HFFc6 (cell line): ENCODE data around the gene ANKRD40. TPM values are rescaled to one million over a fixed set of nuclear protein-coding genes. Genes with fewer than 3 reads are reported as not detected.

Experiments
- DNase-seq: peaks from one replicate; pipeline ENCODE4 v3.0.0-alpha.2; 2018
- H3K27ac Mint-ChIP-seq: 2 replicates; pipeline ENCODE4 v1.8.0; 2020; ENCODE audit warnings: mild to moderate bottlenecking, mixed read lengths
- H3K27me3 Mint-ChIP-seq: 2 replicates; pipeline ENCODE4 v1.8.0; 2021; ENCODE audit warnings: mild to moderate bottlenecking, moderate library complexity, mixed read lengths; ENCODE audit not compliant: insufficient read depth
- H3K36me3 Mint-ChIP-seq: 2 replicates; pipeline ENCODE4 v1.8.0; 2021; ENCODE audit warnings: low read depth, mixed read lengths
- H3K4me1 Mint-ChIP-seq: 2 replicates; pipeline ENCODE4 v1.8.0; 2020; ENCODE audit warnings: low read depth, mixed read lengths
- H3K4me3 Mint-ChIP-seq: 2 replicates; pipeline ENCODE4 v1.8.0; 2020; ENCODE audit warnings: mild to moderate bottlenecking, moderate library complexity, mixed read lengths
- H3K9me3 Mint-ChIP-seq: 2 replicates; pipeline ENCODE4 v1.8.0; 2020; ENCODE audit warnings: mild to moderate bottlenecking, mixed read lengths
- total RNA-seq, 6 experiments: library from RNA; stranded (reverse); fragmentation: NEBNext Ultra II Directional; extraction: Animal tissue kit (Norgen Biotek cat#: 25700); gene quantifications; 2 replicates in 1 of 6; 3 replicates in 5 of 6; pipeline ENCODE4 v1.2.3, GENCODE V29; 2021
- TF ChIP-seq, protein P1 (sequence below): fragments of 200-600 bp; sonication (generic); IDR thresholded peaks from 2 replicates; pipeline ENCODE4 v1.5.0; 2021; ENCODE audit warnings: antibody characterized with exemption, mild to moderate bottlenecking

The ANKRD40 gene
- total RNA-seq, 6 experiments from 2014 or later: 43.1 to 48.4 (median 46.6) TPM

DNA sequence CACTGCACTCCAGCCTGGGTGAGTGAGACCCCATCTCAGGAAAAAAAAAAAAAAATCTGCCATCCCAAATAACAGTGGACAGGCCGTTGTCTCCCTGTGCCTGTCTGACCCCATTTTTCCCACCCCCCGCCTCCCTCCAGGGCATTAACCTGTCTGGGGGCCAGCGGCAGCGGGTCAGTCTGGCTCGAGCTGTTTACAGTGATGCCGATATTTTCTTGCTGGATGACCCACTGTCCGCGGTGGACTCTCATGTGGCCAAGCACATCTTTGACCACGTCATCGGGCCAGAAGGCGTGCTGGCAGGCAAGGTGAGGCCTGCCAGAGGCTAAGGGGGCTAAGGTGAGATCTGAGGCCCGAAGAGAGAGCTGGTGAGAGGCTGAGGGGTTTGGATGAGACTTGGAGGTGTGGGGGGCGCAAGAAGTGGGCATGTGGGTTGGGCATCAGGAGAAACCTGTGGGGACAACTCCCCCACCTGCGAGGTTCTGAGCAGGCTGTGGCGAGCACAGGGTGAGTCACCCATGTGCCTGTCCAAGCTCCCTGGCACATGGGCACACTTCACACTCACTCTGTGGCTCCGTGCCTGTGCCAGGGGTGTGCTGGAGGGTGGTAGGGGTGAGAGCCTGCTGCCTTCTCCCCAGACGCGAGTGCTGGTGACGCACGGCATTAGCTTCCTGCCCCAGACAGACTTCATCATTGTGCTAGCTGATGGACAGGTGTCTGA is 34.7 kb downstream of the ANKRD40 start:
- Mint-ChIP-seq H3K4me1 (peaks cover 33% of the 10 kb centered on the region), H3K27me3 (no peaks in the 10 kb centered on the region), H3K36me3 (no peaks in the 10 kb centered on the region; the same call in 1 of the 2 replicates), H3K9me3 (no peaks in the 10 kb centered on the region), H3K4me3 (no peak overlapping the region), H3K27ac (no peak overlapping the region)
- TF ChIP-seq, protein P1, sequence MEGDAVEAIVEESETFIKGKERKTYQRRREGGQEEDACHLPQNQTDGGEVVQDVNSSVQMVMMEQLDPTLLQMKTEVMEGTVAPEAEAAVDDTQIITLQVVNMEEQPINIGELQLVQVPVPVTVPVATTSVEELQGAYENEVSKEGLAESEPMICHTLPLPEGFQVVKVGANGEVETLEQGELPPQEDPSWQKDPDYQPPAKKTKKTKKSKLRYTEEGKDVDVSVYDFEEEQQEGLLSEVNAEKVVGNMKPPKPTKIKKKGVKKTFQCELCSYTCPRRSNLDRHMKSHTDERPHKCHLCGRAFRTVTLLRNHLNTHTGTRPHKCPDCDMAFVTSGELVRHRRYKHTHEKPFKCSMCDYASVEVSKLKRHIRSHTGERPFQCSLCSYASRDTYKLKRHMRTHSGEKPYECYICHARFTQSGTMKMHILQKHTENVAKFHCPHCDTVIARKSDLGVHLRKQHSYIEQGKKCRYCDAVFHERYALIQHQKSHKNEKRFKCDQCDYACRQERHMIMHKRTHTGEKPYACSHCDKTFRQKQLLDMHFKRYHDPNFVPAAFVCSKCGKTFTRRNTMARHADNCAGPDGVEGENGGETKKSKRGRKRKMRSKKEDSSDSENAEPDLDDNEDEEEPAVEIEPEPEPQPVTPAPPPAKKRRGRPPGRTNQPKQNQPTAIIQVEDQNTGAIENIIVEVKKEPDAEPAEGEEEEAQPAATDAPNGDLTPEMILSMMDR: no peak
- no peak for DNase-seq

DNA sequence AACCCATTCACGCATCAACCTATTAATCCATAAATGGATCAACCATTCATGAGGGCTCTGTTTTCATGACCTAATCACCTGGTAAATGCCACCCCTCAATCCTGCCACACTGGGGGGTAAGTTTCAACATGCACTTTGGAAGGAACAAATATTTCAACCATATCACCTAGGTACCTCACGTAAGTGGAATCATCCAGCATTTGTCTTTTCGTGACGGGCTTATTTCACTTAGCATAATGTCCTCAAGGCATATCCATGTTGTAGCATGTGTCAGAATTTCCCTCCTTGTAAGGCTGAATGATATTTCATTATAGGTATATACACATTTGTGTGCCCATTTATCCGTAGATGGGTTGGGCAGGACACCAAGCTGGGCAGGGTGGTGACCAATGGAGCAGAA is 35.6 kb downstream of the ANKRD40 start:
- H3K4me1 Mint-ChIP-seq: peaks cover 43% of the 10 kb centered on the region
- no peak overlapping the region for H3K27ac Mint-ChIP-seq
- H3K27me3 Mint-ChIP-seq: no peaks in the 10 kb centered on the region
- no peaks in the 10 kb centered on the region for H3K9me3 Mint-ChIP-seq
- TF ChIP-seq, protein P1: no peak
- no peak for DNase-seq
- H3K4me3 Mint-ChIP-seq: no peak overlapping the region
- no peaks in the 10 kb centered on the region; the same call in 1 of the 2 replicates for H3K36me3 Mint-ChIP-seq

DNA sequence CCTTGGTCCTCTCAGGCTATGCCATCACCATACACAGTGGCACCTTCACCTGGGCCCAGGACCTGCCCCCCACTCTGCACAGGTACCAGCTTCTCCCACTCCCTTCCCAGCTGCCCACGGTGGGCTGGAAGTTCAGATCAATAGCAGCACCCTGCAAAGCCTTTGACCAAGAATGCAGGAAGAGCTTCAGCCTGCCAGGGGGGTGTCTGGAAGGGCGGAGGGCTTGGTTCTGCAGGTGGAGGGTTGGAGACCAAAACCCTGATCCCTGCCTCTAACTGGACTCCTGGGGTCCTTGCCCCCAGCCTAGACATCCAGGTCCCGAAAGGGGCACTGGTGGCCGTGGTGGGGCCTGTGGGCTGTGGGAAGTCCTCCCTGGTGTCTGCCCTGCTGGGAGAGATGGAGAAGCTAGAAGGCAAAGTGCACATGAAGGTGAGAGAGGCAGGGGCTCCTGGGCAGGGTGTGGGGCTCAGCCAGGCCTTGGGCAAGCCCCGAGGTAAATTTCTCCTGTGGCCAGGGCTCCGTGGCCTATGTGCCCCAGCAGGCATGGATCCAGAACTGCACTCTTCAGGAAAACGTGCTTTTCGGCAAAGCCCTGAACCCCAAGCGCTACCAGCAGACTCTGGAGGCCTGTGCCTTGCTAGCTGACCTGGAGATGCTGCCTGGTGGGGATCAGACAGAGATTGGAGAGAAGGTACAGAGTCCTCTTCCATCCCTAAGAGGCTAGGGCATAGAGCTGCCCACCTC is 38.7 kb downstream of the ANKRD40 start:
- TF ChIP-seq, protein P1: no peak
- H3K36me3 Mint-ChIP-seq: no peaks in the 10 kb centered on the region
- DNase-seq: no peak
- H3K27me3 Mint-ChIP-seq: no peaks in the 10 kb centered on the region
- no peak overlapping the region; the same call in 1 of the 2 replicates for H3K4me3 Mint-ChIP-seq
- H3K9me3 Mint-ChIP-seq: no peaks in the 10 kb centered on the region
- H3K27ac Mint-ChIP-seq: peak overlapping the region; percentile 92
- peaks cover 46% of the 10 kb centered on the region for H3K4me1 Mint-ChIP-seq

DNA sequence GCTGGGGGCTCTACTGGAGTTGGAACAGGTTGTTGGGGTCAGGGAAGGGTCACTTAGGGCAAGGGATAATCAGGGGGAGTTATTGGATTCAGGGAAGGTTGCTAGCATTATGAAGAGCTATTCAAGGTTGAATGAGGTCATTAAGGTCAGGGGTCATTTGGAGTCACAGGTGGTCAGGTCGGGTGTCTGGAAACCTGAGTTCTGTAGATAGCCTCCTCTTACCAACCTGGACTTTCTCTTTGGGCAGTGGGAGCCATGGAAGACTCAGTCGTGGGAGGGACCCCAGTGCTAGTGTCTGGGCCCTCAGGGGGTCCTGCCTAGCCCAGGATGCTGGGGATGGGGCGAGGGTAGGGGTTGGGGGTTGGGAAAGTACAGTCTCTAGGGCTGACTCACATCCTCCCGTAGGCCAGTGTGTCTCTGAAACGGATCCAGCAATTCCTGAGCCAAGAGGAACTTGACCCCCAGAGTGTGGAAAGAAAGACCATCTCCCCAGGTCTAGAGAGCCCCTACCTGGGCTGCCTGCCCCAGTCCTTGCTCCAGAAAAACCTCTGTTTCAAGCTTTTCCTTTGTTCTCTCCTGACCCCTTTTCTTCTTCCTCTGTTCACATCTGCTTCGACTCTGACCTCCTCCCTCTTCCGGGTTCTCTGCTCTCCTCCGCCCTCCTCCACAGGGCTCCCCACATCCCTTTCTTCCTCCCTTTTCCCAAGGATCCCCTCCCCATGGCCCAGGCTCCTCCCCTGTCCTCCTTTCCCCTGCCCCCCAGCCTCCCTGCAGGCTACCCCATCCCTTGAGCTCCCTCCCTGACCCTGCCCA is 39.5 kb downstream of the ANKRD40 start:
- H3K36me3 Mint-ChIP-seq: peaks cover 1% of the 10 kb centered on the region; the same call in 1 of the 2 replicates
- no peaks in the 10 kb centered on the region for H3K9me3 Mint-ChIP-seq
- peaks cover 48% of the 10 kb centered on the region for H3K4me1 Mint-ChIP-seq
- H3K27me3 Mint-ChIP-seq: no peaks in the 10 kb centered on the region
- peak overlapping the region; percentile 62 for H3K4me3 Mint-ChIP-seq
- peak overlapping the region; percentile 92 for H3K27ac Mint-ChIP-seq
- TF ChIP-seq, protein P1: no peak
- DNase-seq: no peak

DNA sequence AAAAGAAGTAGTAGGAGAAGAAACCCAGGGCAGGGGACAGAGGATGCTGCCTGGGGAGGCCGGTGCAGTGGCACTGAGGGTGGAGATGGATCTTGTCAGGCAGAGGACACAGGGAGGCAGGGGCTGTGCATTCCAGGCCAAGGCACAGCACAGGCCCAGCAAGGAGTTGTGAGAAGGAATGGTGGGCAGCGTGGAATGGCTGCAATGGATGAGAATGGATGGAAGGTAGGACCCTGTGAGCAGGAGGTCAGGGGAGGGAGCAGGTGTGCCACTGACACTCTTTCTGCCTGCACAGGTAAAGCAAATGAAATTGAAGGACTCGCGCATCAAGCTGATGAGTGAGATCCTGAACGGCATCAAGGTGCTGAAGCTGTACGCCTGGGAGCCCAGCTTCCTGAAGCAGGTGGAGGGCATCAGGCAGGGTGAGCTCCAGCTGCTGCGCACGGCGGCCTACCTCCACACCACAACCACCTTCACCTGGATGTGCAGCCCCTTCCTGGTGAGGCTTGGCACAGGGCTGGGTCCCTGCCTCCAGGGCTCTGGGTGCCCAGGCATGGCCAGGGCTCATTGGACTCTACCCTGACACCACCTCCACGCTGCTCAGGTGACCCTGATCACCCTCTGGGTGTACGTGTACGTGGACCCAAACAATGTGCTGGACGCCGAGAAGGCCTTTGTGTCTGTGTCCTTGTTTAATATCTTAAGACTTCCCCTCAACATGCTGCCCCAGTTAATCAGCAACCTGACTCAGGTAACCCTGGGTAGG is 40.3 kb downstream of the ANKRD40 start:
- H3K4me1 Mint-ChIP-seq: peaks cover 56% of the 10 kb centered on the region
- H3K36me3 Mint-ChIP-seq: peaks cover 4% of the 10 kb centered on the region; the same call in 1 of the 2 replicates
- TF ChIP-seq, protein P1: no peak
- H3K27ac Mint-ChIP-seq: peak overlapping the region; percentile 92
- no peak for DNase-seq
- peak overlapping the region; percentile 62 for H3K4me3 Mint-ChIP-seq
- H3K9me3 Mint-ChIP-seq: no peaks in the 10 kb centered on the region
- no peaks in the 10 kb centered on the region for H3K27me3 Mint-ChIP-seq
